Eye (tissue), 1 donor: ENCODE data around the gene GADL1.
A peak's percentile ranks its signal among the peaks of the same experiment; 100 is the strongest.

Source experiments
- DNase-seq: peaks from one replicate; pipeline ENCODE4 v3.0.0-alpha.2; 2015

GADL1 gene

GRCh38 chr3:30754426-30754825, 140.0 kb downstream of the GADL1 start:
- no peak for DNase-seq

DNA sequence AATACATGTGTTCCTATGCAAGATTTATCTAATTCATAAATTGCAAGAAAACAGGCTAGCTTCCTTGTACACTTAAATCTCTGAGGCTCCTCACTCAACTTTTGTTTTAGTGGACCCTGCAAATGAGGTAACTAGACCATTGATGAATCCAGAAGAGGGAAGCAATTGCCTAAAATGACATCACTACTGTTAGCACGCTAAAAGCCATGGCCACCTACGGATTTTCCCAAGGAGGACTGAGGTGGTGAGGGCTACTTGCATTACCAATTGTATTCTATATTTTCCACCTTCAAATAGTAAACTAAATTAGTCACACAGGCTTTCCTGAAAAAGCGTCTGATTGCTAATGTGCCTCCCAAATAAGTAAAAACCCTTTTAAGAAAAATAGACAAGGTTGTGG, 140.7 kb downstream of the GADL1 start:
- DNase-seq = no peak

DNA sequence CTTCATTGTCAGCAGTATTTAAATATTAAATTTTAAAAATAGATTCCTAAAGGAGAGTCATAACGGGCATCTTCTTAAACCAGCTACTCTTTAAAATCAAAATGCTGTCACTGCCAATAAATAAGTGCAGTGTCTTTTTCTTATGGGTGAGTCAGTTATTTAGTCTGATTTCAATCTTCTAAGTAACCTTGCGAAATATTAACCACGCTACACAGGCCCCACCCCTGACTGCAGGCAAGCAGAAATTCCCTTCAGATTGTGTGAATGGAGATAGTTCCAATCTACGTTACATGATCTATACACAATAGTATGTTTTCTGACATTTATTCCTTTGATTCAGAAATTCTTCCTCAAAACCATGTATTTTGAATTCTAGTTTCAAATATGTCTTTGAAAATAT, 141.5 kb downstream of the GADL1 start:
- no peak for DNase-seq

DNA sequence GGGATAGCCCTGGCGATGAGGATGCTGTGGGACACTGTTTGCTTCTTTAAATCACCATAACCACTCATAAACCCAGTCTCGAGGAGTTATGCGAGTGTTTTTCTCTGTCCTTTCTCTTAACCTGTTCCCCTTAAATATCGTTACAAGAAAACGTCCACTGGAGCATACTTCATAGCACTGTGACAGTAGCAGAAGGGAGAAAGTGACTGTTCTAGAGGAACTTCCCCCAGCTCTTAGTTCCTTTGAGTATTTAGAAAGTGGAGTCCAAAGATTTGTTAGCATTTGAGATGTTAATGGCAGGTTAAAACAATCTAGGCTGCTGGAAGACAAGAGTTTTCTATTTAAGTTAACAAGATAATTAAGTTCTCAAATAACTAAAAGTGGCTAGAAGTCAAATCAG, 142.0 kb downstream of the GADL1 start:
- no peak for DNase-seq

DNA sequence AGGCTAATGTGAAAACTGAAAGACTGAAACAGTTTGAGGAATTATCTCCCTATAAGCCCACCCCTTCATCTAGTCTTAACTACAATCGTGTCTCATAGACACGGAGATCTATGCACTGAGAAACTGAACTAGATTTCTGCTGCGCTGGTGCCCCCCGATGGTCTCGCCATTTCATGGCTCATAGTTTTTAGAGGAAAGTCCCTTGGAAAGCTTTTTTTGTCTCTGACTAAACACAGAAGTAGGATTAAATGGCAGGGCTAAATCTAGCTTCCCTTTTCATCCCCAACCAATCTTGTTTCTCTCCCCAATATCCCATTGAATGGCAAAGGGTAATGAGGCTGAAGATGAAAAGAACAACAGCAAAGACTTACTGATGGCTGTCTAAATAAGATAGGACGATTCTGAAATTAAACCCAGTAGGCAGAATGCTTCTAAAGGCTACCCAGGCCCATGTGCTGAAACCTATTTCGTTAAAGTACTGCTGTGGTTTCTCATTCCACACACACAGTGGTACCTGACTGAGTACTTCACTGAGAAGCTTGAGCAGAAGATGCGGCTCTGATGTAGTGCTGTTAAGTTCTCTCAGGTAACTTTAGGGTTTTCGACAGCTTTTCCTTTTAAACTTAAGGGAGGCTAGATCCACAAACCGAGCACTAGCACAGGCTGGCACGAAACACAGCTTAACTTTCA, 142.7 kb downstream of the GADL1 start:
- DNase-seq = peak; percentile 58

DNA sequence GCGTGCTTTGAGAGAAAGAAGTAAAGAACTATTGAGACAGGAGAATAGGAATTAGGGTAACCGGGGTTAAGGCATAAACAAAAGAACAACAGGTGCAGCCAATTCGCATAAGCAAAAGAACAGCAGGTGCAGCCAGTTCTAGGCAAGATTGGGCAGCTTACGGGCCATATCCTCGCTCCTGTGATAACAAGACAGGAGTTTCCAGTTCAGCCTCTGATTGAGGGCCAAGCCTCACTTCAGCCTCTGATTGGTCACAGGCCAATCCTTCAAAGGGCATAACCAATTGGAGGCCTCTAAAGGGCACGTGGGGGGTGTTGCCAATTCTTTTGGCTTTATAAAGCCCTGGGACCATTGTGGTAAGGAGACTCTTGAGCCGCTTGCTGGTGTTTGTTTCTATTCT, 143.5 kb downstream of the GADL1 start:
- DNase-seq = no peak

DNA sequence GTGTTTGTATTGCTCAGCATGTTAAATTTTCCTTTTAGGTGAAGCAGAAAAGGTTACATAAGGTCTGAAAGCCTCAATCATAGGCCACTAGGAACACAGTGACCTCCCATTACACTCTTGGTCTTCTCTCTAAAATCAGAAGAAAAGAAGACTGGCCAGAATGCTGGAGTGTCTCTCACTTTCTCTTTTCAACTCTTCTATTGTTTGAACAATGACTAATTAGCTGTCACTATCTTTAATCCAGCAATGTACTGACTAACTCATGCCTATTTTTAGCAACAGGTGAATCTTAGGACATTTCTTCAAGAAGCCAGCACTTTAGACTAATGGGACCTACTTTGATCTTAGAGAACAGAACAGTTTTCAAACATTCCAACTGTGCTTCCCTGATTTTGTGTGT, 145.2 kb downstream of the GADL1 start:
- no peak for DNase-seq

DNA sequence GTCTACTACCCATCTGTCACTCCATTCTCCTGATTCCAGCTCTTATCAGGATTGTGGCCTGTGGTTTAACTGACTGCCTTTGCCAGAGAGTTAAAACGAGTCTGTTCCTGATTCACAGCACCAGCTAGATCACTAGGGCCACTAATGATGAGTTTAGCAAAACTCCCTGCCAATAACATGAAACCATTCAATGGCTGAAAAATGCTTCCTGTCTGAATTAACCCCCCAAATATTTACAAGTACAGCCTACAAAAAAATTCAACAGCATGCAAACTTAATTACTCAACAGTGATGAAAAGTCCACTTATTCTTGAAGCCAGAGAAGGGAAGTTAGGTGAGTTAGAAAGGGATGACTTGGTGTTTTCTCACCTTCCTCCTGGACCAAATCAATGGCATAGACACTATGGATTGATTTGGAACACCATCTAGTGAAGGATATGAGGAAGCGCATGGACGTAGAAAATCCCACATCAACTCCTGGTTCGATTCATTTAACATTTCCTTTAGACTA, 146.6 kb downstream of the GADL1 start:
- no peak for DNase-seq

DNA sequence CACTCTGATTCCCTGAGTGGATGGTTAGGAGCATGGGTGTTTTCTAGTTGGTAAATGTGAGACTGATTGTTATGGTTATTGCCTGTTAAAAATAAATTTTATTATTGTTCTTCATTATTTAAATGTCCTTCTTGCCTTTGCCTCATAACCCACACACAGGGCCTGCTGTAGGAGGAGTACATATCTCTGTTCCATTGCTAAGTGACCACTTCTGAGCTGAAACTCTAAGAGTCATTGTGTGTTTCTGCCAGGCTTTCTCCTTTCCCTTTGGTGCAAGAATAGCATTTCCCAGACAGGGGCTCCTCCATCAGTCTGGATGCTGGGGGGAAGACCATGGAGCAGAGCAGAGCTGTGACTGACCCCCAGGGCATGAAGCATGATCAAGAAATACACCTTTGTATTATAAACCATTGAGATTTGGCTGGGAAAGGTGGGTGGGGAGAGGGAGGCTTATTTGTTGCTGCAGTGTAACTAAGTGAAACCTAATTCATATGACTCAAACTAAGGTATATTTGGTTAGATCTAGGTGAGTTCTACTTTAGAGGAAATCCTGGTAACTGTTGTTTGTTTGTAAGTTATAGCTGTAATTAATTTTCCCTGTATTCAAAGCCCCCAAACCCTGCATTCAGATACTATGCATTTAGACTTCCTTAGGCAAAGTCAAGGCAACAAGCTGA, 150.7 kb downstream of the GADL1 start:
- no peak for DNase-seq

DNA sequence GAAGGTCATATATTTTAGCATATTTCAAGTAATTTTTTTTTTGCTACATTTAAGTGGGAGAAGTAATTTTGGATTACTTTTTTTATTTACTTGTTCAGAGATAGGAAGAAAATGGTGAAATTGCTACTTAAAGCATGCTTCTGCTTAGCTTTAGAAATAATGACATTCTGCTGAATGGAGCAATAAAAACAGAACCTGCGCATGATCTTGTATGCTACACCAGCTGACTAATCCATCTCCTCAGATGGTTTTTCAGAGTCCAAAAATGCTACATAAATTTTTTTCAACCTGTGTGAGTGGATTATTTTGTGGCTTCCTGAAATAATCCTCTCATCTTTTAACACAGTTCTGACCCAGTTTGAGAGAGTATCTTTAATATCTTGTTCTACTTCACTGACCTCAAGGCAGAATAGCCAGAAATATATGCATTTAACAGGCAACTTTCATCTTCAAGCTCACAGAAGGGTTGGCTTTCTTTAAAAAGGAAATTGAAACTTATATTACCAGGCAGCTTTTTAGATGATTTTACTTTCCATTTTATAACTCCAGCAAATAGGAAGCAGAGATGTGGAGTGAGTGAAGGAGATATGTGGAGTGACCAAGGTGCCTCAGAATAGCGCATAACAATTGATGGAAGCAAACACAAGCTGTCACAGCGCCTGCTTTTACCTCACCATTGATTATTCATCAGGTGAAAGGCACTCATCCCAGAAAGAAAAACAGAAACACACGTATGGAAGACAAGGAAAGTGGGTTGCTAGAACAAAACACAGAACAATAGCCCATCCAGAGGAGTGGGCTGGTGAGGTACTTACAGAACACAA, 151.5 kb downstream of the GADL1 start:
- DNase-seq = no peak

DNA sequence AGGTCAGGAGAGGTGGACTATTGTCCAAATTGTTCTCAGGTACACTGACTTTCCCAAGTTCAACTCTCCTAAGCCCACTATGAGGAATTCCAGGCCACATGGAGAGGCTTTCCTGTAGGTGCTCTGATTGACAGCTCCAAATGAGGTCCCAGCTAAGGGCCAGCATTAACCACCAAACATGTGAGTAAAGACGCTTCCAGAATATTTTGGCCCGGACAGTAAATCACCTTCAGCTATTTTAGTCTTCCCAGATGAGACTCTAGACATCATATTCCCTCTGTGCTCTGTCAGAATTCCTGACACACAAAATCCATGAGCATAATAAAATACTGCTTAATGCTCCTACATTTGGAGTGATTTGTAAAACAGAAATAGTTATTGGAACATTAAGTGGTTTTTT, 152.6 kb downstream of the GADL1 start:
- no peak for DNase-seq

- no peak for DNase-seq
Observed at GRCh38 chr3:30738605-30739004, 155.9 kb downstream of the GADL1 start.

- no peak for DNase-seq
Observed at GRCh38 chr3:30737743-30738499, 156.5 kb downstream of the GADL1 start.

GRCh38 chr3:30733696-30734095, 160.8 kb downstream of the GADL1 start:
- no peak for DNase-seq

DNA sequence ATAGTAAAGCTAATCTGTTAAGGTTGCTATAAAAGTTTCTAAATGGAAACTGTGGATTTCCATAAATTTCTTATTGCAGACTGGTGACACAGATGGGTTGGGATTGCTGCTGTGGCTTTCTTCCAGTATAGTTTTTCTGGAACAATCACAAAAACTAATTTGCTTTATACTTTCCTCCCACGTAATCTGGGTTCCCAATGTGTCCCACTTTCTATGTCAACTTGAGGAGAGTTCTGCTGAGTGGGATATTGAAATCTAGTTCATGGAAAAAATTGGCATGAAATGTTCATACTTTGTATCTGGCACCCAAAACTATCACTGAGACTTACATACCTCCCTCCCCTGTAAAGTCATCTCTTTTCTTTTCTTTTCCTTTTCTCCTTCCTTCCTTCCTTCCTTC, 161.3 kb downstream of the GADL1 start:
- no peak for DNase-seq

GRCh38 chr3:30730967-30731366, 163.5 kb downstream of the GADL1 start:
- no peak for DNase-seq

DNA sequence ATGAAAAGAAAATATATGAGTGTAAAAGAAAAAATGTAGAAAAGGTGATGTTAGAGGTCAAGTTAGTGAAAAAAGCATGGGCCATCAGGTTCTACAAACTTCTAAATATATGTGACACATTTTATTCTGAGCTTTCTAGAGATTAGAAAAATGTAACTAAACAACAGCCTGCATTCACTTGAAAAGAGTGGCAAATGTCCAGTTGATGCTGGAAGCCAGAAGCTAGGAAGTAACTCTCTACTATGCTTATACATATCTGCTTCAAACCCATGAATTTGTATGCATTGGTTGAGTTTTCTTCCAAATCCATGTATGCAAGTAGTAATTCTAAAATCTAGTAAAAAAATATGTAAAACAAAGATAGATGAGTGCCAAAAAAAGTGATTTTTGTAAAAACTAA, 164.5 kb downstream of the GADL1 start:
- DNase-seq = no peak

DNA sequence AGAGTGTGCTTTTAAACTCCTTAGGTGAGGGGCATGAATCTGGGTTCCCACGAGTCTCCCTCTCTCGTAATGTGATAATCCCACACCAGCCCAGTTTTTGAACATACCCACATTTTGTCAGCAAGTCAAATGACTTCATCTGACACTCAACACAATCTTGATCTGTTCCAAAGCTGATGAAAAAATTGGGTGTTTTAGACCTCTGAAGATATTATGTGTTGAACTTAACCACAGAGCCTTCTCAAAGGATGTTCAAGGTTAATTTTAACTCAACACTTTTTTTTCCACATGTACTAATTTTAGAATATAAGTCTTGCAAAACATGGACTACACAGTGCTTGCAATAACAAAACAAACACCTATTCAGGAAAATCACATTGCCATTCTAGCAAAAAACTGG, 164.9 kb downstream of the GADL1 start:
- no peak for DNase-seq

- no peak for DNase-seq
Observed at GRCh38 chr3:30728143-30728542, 166.3 kb downstream of the GADL1 start.

GRCh38 chr3:30724863-30725262, 169.6 kb downstream of the GADL1 start:
- DNase-seq = no peak

DNA sequence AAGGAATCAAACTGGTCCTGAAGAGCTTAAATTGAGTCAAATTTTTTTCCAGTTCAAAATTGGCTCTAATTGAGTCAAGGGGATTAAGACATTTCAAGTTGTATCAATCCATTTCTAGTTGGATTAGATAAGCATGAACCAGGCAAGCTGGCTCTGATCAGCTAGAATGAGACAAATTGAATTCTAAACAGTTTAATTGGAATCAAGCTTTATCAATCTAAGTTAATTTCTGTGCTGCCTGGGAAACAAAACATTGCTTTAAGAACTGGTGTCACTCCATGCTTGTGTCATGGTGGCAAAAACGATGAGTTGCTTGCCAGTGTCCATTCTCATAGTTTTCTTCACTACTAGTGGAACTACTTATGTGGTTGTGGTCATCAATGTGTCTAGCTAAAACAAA, 171.2 kb downstream of the GADL1 start:
- no peak for DNase-seq

GRCh38 chr3:30721314-30721634, 173.2 kb downstream of the GADL1 start:
- DNase-seq = no peak
